CD4-positive, alpha-beta T cell treated with Interleukin-2 at 100 ng/mL for 4 hours (primary cell): ENCODE data around the gene DYNLT1.

ENCODE experiments used
- DNase-seq: peaks from one replicate; pipeline ENCODE4 v3.0.0-alpha.2; 2020; ENCODE audit warnings: low spot score

DYNLT1 gene

DNA sequence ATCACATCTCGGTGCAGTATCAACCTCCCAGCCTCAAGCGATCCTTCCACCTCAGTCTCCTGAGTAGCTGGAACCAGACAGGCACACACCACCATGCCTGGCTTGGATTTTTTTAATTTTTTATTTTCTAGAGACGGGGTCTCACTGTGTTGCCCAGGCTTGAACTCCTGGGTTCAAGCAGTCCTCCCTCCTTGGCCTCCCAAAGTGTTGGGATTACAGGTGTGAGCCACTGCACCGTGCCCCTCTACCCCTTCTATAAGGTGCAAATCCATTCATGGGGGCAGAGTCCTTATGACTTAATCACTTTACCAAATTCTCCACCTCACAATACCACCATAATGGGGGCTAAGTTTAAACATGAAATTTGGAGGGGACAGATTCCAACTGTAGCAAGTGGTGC lies 47.0 kb downstream of the DYNLT1 start:
- DNase-seq: no peak

GRCh38 chr6:158596861-158597260 lies 47.7 kb downstream of the DYNLT1 start:
- no peak for DNase-seq

DNA sequence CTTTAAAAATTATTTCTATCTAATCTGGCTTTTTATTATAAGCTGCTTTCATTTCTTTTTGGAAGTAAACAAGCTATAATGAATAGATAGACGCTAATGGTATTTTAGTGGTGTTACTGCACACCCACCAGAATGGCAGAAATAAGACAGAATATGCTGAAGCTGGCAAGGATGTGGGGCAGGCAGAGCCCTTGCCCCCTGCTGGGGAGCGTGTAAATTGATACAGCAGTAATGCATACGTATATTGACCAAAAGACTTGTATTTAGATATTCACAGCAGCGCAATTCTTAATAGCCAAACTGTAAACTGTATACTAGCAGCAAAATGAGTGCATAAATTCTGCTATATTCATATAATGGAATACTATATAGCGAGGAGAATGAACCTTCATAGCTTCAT lies 49.3 kb downstream of the DYNLT1 start:
- peak; percentile 3 for DNase-seq

GRCh38 chr6:158593670-158594069 lies 50.9 kb downstream of the DYNLT1 start:
- no peak for DNase-seq

DNA sequence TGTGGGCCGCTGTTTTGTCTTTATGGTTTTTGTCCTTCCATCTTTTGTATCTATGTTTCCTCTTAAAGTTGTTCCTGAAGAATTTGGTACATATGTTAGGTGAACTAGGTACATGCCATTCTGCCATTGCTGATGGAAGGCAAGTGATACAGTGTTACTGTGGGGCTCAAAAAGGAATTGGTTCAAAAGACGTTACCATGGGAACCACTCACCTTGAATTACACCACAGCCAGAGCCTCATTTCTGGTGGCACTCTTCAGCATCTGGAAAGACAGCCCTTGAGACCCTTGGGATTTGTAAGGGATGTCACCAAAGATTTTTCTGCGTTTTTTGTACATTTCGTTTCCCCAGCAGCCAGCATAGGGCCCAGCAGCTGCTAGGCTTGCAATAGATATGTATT lies 52.7 kb downstream of the DYNLT1 start:
- no peak for DNase-seq

DNA sequence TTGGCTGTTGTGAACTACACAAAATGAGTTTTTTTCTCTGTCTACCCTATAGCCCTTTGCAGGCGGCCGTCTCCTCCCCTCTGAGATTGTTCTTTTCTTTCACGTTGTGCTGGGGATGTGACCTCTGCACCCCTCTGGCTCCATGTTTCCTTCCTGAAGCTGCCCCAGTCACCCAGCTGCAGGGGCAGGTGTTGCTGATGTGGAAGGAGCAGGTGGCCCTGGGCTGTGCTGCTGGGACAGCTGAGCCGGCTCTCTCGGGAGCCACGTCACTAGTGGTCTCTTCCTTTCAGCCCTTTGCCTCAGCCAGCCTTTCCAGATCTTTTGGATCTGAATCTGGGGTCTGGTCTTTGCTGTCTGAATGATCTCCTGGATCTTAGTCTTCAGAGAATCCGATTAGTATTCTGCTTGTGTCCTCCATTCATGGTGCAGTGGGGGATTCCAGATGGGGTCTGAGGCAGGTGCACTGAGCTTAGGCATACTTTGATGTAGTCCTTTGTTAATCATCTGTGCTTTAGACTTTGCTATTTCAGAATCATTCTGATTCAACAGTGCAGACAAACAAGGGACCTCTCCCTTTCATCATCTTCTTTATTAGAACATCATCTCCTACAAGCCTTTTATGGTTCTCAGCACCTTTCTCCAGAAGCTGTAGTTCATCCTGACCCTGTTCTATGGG lies 53.3 kb downstream of the DYNLT1 start:
- DNase-seq: no peak

DNA sequence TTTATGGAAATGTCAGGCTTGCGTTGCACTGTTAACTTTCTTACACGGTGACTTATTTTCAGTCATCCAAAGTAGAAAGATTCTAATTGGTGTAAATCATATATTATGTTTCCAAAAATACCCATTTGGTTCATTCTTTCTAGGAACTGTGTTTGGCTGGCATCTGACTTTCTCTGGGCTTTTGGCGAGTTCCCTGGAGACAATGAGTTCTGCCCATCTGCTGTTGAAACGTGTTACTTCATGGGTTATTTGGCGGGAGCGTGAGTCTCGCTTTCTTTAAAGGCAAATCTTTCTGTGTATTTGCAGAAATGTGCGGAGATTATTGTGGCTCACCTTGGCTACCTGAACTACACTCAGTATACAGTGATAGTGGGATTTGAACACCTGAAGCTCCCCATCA lies 55.2 kb downstream of the DYNLT1 start:
- DNase-seq: no peak

DNA sequence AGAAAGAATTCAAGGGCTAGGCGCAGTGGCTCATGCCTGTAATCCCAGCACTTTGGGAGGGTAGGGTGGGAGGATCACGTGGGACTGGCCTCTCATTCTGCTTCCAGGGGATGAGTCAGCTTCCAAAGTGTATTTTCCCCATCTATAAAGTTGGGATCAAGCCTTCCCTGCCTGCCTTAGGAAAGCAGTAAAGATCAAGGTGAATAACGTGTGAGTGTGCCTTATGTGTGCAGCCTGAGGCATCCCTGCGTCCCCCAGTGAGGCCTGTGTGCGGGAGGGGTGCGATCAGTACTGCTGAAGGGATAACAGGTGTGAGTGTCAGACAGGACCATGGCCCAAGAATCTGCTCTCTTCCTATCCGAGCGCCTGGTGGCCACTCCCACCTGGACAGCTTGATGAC lies 57.9 kb downstream of the DYNLT1 start:
- no peak for DNase-seq
